HG03039 (cell line): ENCODE results near the gene CDK18.
"Not testable (repeated sequence)": the region's sequence is repeated elsewhere in the genome, so short reads cannot be mapped to it uniquely, and the experiment has no call there.

ENCODE experiments used
- ATAC-seq: cut with Tn5 transposase; IDR thresholded peaks from one replicate; pipeline ENCODE4 v1.9.1; 2021; ENCODE audit warnings: mild to moderate bottlenecking, moderate library complexity; ENCODE audit not compliant: unreplicated experiment

CDK18 gene

GRCh38 chr1:205480349-205480985 lies 24.0 kb upstream of the CDK18 start:
- ATAC-seq: no peak

GRCh38 chr1:205481218-205481617 lies 23.3 kb upstream of the CDK18 start:
- ATAC-seq: no peak

DNA sequence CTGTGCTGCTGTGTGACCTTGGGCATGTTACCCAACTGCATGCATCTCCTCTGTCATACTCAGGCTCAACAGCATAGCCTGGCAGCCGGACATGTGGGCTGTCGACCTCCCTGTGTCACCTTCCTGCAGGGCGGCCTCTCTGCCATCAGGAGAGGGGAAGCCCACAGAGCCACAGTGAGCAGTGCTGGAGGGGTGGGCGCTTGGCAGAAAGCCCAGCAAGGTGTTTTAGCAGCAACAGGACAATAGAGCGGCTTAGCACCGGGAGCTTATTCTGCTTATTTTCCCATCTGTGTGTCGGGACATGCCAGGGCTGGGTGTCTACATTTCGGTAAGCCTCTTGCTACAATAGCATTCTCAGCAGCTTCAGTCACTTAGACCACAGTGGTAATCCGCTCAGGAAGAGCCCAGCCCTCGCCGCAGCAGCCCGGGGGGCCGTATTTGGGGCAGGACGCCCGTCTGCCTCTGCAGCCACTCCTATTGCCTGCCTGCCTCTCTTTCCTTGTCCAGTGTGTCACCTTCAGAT lies 22.8 kb upstream of the CDK18 start:
- ATAC-seq: no peak

- not testable (repeated sequence) for ATAC-seq
Observed at GRCh38 chr1:205482587-205482986, 21.9 kb upstream of the CDK18 start.

- ATAC-seq: no peak
Observed at GRCh38 chr1:205483372-205483771, 21.1 kb upstream of the CDK18 start.

- ATAC-seq: no peak
Observed at GRCh38 chr1:205484985-205485967, 19.2 kb upstream of the CDK18 start.

GRCh38 chr1:205486258-205486657 lies 18.2 kb upstream of the CDK18 start:
- no peak for ATAC-seq

- ATAC-seq: no peak
Observed at GRCh38 chr1:205488074-205488723, 16.3 kb upstream of the CDK18 start.

DNA sequence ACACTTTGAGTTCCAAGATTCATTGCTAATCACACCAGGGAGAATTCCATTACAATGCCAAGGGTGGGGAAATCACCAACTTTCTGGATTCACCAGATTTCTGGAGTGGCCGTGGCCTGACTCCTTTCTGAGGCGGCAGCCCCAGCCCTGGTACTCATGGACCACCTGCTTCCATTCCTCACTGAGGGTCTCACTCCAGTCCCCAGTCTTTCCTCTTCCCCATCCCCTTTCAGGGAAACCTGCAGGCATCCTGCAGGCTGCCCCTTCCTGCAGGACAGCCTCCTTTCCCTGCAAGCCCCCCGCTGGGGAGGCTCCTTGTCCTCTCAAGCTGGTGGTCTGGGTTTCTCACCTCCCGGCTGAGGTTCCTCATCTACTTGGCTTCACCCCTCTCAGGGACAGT lies 12.7 kb upstream of the CDK18 start:
- no peak for ATAC-seq

GRCh38 chr1:205492201-205492667 lies 12.2 kb upstream of the CDK18 start:
- ATAC-seq: no peak

GRCh38 chr1:205492774-205493173 lies 11.7 kb upstream of the CDK18 start:
- no peak for ATAC-seq

- ATAC-seq: no peak
Observed at GRCh38 chr1:205493241-205494085, 11.0 kb upstream of the CDK18 start.

DNA sequence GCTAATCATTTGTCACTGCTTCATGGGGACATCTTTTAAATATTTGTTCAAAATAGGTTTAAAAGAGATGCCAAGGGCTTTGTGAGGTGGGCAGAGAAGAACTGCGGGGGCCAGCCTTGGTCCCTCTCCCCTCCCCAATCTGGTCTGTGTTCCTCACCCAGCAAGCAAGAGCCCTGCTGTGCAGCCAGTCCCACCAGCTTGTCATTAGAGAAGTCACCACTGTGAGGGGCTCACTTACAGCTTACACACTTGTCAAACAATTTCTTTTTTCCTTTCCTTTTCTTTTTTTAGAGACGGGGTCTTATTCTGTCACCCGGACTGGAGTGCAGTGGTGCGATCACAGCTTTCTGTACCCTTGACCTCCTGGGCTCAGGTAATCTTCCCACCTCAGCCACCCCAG lies 10.4 kb upstream of the CDK18 start:
- no peak for ATAC-seq

DNA sequence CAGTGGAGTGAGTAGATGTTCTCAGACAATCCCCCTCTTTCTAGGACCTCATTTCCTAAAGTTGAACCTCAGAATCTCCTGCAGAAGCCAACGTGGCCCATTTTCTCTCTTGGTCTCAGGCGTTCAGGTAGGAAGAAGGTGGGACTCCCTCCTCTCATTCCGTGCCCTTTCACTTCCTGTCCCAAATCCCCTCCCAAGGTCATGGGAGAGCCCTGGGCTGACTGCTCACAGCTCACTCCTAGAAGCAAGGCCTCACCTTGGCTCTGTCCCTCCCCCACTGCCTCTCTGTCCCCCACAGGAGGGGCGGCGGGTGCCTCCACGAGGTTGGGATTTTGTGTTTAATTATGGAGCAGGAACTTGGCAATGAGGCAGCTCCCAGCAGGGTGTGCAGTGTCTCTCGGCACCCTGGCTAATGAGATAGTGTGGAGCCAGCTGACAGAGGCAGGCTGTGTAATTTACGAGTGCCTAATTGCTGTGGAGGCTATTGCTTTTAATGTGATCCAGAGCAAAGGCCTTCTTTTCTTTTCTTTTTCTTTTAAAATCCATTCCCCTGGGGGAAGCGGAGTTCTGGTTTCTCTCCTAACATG lies 9.1 kb upstream of the CDK18 start:
- ATAC-seq: no peak

- ATAC-seq: no peak
Observed at GRCh38 chr1:205496661-205497060, 7.8 kb upstream of the CDK18 start.

DNA sequence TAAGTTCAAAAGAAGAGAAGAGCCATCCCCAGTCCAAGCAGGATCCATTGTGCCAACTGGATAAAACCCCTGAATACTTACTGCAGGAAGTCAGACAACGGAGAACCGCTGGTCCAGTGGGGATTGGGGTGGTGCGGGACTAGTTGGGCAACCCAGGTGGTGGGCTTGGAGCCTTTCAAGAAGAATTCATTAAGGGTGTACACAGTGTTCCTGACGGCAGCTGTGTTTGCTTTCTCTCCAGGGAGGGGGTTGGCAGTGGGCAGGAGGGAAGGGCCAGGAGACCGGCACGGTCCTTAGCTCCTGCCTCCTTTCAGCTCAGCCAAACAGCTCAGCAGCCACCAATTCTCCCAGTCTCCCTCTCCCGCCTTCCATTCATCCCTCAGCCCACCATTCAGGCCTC lies 7.1 kb upstream of the CDK18 start:
- ATAC-seq: no peak

GRCh38 chr1:205499789-205500188 lies 4.7 kb upstream of the CDK18 start:
- ATAC-seq: no peak

- ATAC-seq: no peak
Observed at GRCh38 chr1:205500240-205501233, 3.9 kb upstream of the CDK18 start.
